Measurements from ENCODE around the gene SPATA21.

Gene SPATA21

GRCh38 chr1:16371725-16372124 is 65.5 kb downstream of the SPATA21 start:
- Histone ChIP-seq H3K36me3 (ENCODE audit: insufficient read depth, low read length) (peaks cover 20% of the 10 kb centered on the region), H3K4me3 (ENCODE audit: low read depth in 1 of 2, low read length in 2 of 2) (no peak overlapping the region), H3K9me3 (ENCODE audit: insufficient read depth, low read length, severe bottlenecking) (no peaks in the 10 kb centered on the region), H4K20me1 (ENCODE audit: insufficient read depth, low read length) (peaks cover 80% of the 10 kb centered on the region), H3K27me3 (ENCODE audit: insufficient read depth, low read length, poor library complexity) (no peaks in the 10 kb centered on the region), H2AFZ (ENCODE audit: low read depth, low read length) (no peak overlapping the region), H3K4me1 (ENCODE audit: insufficient read depth, low read length) (peaks cover 22% of the 10 kb centered on the region), H3K9ac (ENCODE audit: low read depth, low read length) (no peak overlapping the region), H3K79me2 (ENCODE audit: insufficient read depth, low read length) (peaks cover 94% of the 10 kb centered on the region), H3K4me2 (ENCODE audit: insufficient read depth, low read length) (no peak overlapping the region), H3K27ac (ENCODE audit: low read length) (no peak overlapping the region)
- DNase-seq (no peak), ATAC-seq (ENCODE audit: insufficient read depth, low read depth) (no peak)
- TF ChIP-seq EZH2 (IDR thresholded peaks at IDR 0.05; ENCODE audit: borderline replicate concordance, low read depth, low read length, severe bottlenecking) = no peak
- no peak for TF ChIP-seq CTCF (IDR thresholded peaks at IDR 0.05; ENCODE audit: borderline replicate concordance, extremely low read depth, low read length, poor library complexity, severe bottlenecking)

DNA sequence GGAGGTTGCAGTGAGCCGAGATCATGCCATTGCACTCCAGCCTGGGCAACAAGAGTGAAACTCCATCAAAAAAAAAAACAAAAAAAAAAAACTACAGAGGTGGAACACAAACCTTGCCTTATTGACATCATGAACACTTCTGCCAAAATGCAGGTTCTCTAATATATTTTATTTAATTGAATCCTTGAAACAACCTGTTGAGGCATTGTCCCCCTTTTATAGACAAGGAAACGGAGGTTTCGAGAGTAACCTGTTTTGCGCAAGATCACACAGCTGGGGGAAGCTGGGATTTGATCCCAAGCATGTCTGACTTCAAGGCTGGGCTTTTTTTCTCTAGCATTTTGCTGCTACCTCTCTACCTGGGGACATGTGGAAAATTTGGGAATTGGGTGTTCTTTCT is 67.4 kb downstream of the SPATA21 start:
- peaks cover 16% of the 10 kb centered on the region for H3K36me3 ChIP-seq (ENCODE audit: insufficient read depth, low read length)
- ATAC-seq (ENCODE audit: insufficient read depth, low read depth) (no peak), DNase-seq (no peak)
- no peak overlapping the region for H3K9ac ChIP-seq (ENCODE audit: low read depth, low read length)
- H3K79me2 ChIP-seq (ENCODE audit: insufficient read depth, low read length) = peaks cover 75% of the 10 kb centered on the region
- no peak overlapping the region for H2AFZ ChIP-seq (ENCODE audit: low read depth, low read length)
- no peaks in the 10 kb centered on the region for H3K9me3 ChIP-seq (ENCODE audit: insufficient read depth, low read length, severe bottlenecking)
- H3K4me2 ChIP-seq (ENCODE audit: insufficient read depth, low read length) = peak overlapping the region; percentile 39; the same call in 1 of the 2 replicates
- peaks cover 63% of the 10 kb centered on the region for H4K20me1 ChIP-seq (ENCODE audit: insufficient read depth, low read length)
- TF ChIP-seq CTCF (IDR thresholded peaks at IDR 0.05; ENCODE audit: borderline replicate concordance, extremely low read depth, low read length, poor library complexity, severe bottlenecking) (no peak), EZH2 (IDR thresholded peaks at IDR 0.05; ENCODE audit: borderline replicate concordance, low read depth, low read length, severe bottlenecking) (no peak)
- no peaks in the 10 kb centered on the region for H3K27me3 ChIP-seq (ENCODE audit: insufficient read depth, low read length, poor library complexity)
- H3K27ac ChIP-seq (ENCODE audit: low read length) = no peak overlapping the region
- H3K4me1 ChIP-seq (ENCODE audit: insufficient read depth, low read length) = peaks cover 27% of the 10 kb centered on the region
- H3K4me3 ChIP-seq (ENCODE audit: low read depth in 1 of 2, low read length in 2 of 2) = no peak overlapping the region

DNA sequence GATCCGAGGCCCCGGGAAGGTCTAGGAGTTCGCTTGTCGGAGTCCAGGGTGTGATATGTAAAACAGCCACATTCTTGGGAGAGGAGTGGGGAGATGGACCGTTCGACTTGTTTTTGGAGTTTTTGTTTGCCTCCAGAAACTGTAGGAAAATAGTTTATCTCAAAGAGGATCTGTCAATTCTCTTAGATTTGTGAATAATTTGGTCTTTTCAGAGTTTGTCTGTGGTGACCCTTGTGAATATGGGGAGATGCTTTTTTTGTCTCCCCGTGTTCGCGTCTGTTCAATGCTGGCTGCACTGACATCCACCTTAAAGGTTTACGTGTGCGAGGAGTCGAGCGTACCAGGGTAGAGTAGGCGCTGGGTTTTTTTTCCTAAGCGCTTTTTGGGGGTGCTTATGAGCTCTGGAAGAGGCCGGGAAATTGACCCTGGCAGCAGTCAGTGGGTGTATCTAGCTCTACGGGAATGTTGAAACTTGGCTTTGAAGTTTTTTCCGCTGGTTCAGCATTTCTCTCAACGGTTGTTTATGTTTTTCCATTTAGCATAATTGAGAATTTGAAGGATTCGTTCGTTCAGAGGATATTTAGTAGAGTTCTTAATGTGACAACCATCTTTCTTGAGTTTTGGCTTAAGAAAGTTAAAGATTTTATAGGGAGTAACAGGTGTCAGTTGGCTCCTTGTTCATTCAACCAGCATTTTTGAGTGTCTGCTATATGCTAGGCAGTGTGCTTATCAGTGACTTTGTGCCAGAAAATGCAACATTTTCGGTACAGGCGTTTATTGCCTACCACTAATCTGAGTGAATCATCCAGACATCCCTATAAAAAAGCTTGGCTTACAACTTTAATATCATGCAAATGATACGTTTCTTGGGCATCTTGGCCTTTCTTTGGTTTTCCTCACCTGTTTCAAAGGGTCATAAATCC is 69.0 kb downstream of the SPATA21 start:
- peak overlapping the region; percentile 87 for H3K9ac ChIP-seq (ENCODE audit: low read depth, low read length)
- peaks cover 50% of the 10 kb centered on the region for H4K20me1 ChIP-seq (ENCODE audit: insufficient read depth, low read length)
- peaks cover 60% of the 10 kb centered on the region for H3K79me2 ChIP-seq (ENCODE audit: insufficient read depth, low read length)
- DNase-seq (no peak), ATAC-seq (ENCODE audit: insufficient read depth, low read depth) (no peak)
- peaks cover 11% of the 10 kb centered on the region for H3K36me3 ChIP-seq (ENCODE audit: insufficient read depth, low read length)
- H3K9me3 ChIP-seq (ENCODE audit: insufficient read depth, low read length, severe bottlenecking) = no peaks in the 10 kb centered on the region
- peak overlapping the region; percentile 70; the same call in 1 of the 2 replicates for H2AFZ ChIP-seq (ENCODE audit: low read depth, low read length)
- TF ChIP-seq EZH2 (IDR thresholded peaks at IDR 0.05; ENCODE audit: borderline replicate concordance, low read depth, low read length, severe bottlenecking) = no peak
- no peak for TF ChIP-seq CTCF (IDR thresholded peaks at IDR 0.05; ENCODE audit: borderline replicate concordance, extremely low read depth, low read length, poor library complexity, severe bottlenecking)
- peak overlapping the region; percentile 72 to 84 for H3K4me3 ChIP-seq (ENCODE audit: low read depth in 1 of 2, low read length in 2 of 2)
- peak overlapping the region; percentile 90 for H3K27ac ChIP-seq (ENCODE audit: low read length)
- H3K4me2 ChIP-seq (ENCODE audit: insufficient read depth, low read length) = peak overlapping the region; percentile 72
- H3K27me3 ChIP-seq (ENCODE audit: insufficient read depth, low read length, poor library complexity) = no peaks in the 10 kb centered on the region
- peaks cover 25% of the 10 kb centered on the region for H3K4me1 ChIP-seq (ENCODE audit: insufficient read depth, low read length)

All from DND-41 (cell line).